A673 (cell line): ENCODE measurements around the gene NVL.

Experiments
- EZH2 ChIP-seq: fragments of 200-600 bp; sonication (generic); IDR thresholded peaks from 2 replicates; pipeline ENCODE4 v1.6.1; 2017; ENCODE audit warnings: borderline replicate concordance, low read depth, mild to moderate bottlenecking, mixed read lengths, antibody characterized with exemption, low read length; ENCODE audit not compliant: poor library complexity, severe bottlenecking
- TF ChIP-seq, protein P1 (sequence below): fragments of 300-800, 200-600 bp; sonication (generic); conservative IDR thresholded peaks from 2 replicates; pipeline ENCODE4 v1.5.1; 2017; ENCODE audit warnings: low read depth, mild to moderate bottlenecking, antibody characterized with exemption, low read length, moderate library complexity, mixed read lengths

DNA sequence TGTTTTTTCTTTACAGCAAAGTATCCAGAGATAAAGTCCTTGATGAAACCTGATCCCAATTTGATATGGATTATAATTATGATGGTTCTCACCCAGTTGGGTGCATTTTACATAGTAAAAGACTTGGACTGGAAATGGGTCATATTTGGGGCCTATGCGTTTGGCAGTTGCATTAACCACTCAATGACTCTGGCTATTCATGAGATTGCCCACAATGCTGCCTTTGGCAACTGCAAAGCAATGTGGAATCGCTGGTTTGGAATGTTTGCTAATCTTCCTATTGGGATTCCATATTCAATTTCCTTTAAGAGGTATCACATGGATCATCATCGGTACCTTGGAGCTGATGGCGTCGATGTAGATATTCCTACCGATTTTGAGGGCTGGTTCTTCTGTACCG, 140.4 kb downstream of the NVL start:
- TF ChIP-seq, protein P1, sequence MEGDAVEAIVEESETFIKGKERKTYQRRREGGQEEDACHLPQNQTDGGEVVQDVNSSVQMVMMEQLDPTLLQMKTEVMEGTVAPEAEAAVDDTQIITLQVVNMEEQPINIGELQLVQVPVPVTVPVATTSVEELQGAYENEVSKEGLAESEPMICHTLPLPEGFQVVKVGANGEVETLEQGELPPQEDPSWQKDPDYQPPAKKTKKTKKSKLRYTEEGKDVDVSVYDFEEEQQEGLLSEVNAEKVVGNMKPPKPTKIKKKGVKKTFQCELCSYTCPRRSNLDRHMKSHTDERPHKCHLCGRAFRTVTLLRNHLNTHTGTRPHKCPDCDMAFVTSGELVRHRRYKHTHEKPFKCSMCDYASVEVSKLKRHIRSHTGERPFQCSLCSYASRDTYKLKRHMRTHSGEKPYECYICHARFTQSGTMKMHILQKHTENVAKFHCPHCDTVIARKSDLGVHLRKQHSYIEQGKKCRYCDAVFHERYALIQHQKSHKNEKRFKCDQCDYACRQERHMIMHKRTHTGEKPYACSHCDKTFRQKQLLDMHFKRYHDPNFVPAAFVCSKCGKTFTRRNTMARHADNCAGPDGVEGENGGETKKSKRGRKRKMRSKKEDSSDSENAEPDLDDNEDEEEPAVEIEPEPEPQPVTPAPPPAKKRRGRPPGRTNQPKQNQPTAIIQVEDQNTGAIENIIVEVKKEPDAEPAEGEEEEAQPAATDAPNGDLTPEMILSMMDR = no peak
- no peak for TF ChIP-seq EZH2
